Forelimb muscle (tissue), 1 donor: Measurements from ENCODE around the gene ALOX15B. TPM values are rescaled to one million over a fixed set of nuclear protein-coding genes. Genes with fewer than 3 reads are reported as not detected.

Experiments used
- DNase-seq: peaks from one replicate; pipeline ENCODE4 v3.0.0-alpha.2; 2013; ENCODE audit warnings: low read depth
- polyA plus RNA-seq: library from polyadenylated mRNA; unstranded; fragments of 120-200 nt; gene quantifications from one replicate; pipeline ENCODE4 v1.2.1, GENCODE V29; 2013; ENCODE audit not compliant: insufficient read length

Gene ALOX15B
- polyA plus RNA-seq, 1 donor = 0.59 TPM

DNA sequence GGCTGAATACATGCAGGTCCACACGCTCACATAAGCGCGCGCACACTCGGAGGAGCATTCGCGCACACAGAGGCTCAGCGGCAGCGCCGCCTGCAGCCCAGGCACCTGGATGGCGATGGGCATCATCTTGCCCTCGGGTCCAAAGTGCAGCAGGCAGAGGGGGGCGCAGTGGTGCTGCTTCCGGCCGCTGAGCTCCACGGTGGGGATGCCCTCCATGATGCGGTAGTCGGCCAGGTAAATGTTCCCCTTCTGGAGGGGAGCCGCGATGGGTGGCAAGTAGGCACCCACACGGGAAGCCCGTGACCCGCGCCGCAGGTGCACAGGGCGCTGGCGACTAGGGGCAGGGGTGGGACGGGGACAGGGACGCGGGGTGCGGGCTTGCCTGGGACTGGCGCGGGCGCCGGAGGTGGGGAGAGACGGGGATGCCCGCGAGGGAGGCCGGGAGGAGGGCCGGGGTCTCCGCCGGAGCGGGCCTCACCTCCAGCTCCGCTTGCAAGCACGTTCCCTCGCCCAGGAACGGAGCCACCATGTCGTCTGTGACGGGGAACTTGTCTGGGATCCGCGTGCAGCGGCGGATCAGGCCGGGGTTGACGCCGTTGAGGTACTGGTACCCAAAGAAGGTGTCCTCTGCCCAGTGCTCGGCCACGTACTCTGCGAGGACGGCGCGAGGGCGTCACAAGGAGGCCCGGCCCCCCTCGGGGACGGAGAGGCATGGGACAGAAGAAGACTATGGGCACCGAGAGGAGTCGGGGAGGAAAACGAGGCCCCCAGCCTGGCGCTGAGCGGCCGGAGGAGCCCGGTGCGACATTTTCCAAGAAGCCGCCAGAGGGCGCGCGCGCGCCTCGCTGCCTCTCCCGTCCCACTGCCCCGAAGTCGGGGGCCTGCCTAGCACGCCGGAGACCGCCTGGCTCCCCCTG lies 40.7 kb downstream of the ALOX15B start:
- no peak for DNase-seq

DNA sequence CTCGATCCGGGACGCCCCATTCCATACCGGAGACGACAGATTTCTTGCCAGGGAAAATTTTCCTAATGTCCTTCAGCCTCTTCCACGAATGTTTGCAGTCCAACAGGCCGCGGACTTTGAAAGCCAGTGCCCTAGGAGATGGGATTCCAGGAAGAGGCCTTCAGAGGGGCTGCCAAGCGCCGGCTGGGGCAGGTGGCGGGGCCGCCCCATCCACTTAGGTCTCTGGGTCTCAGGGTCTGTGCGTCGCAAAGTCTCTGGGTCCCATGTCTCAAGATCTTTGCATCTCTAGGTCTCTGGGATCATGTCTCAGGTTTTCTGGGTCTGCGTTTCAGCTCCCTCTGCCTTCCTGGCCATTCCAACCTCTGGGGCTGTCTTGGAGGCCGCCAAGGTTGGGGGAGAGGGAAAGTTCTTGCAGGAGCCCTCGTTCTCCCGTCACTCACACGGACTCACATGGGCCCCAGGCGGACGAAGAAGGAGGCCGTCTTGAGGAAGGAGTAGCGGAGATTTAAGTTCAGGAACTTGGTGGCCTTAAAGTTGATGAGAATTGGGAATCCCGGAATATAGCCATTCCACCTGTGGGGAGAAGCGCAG lies 41.4 kb downstream of the ALOX15B start:
- DNase-seq = no peak

DNA sequence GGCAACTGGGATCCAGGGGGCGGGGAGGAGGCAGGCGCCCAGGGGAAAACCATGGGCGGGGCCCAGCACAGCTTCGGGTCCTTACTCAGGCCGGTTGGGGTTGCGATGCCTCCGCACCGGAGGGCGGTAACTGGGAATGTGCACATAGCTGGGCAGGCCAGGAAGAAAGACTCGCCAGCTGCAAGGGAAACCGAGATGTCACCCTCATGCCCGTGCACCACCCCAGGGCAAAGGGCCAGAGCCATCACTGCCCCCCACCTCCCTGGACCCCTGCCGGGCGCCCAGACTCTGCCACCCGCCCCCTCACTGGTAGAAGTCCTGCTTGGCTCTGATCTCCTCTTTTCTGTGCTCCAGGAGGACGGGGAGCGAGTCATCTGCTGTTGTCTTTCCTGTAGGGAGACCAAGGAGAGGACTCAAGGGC lies 42.0 kb downstream of the ALOX15B start:
- DNase-seq = no peak

GRCh38 chr17:8081876-8082275 lies 43.0 kb downstream of the ALOX15B start:
- DNase-seq = no peak

GRCh38 chr17:8082292-8082691 lies 43.4 kb downstream of the ALOX15B start:
- DNase-seq = no peak

- DNase-seq = no peak
Measured at GRCh38 chr17:8084250-8084649, 45.4 kb downstream of the ALOX15B start.

DNA sequence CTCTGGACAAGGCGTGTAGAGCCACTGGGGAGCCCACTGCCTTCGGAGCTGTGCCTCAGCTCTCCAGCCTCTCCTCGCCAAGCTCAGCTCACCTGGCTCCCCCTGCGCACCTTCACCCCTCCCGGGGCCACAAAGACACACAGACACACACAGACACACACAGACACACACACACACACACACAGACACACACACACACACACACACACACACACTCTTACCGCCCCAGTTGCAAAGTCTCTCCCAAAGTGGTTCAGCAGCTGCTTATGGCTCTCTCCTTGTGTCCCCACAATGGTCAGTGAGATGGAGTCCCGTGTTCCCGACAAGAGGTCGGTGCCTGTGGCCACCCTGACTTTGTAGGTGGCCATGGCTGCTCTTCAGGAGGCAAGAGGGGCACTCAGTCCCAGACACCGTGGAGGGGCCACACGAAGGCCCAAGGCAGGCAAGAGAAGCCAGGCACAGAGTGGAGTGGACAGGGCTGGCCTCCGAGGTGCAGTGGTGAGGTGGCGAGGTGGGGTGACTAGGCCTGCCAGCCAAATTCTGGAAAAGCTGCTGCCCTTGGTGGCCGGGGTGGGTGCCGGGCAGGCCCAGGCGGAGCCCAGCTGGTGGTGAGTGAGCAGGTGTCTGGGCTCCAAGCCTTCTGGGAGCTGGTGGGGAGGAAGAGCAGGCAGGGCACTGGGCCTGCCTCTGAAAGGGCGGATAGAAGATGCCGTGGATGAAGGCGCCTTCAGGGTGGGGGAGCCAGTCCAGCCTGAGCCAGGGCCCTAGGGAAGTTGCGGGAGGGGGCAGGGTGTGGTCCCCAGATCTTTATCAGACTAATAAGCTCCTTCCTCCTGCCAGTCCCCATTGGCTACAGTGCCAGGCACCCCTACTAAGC lies 48.5 kb downstream of the ALOX15B start, which contains the start of gene ALOX12B:
Gene ALOX12B (minus strand): TSS at position 642 of the 877 bp plus-strand sequence. CDS start 274 bp downstream, at position 368.
- no peak for DNase-seq

GRCh38 chr17:8087952-8088230 lies 49.0 kb downstream of the ALOX15B start:
- no peak for DNase-seq

DNA sequence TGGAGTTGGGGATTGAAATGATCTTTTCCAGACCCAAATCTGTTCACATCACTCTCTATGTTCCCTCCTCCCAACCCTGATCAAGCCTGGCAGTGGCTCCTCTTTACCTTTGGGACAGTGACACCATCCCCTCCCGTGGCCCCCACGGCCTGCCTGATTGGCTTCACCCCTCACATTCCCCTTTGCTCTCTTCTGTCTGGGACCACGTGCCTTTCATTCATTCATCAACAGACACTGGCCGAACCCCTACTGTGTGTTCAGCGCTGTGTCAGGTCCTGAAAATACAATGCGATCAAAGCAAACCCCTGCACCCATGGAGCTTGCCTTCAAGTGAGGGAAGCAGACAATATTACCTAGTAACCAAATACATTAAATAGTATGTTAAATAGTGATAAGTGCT lies 50.9 kb downstream of the ALOX15B start:
- DNase-seq = no peak

DNA sequence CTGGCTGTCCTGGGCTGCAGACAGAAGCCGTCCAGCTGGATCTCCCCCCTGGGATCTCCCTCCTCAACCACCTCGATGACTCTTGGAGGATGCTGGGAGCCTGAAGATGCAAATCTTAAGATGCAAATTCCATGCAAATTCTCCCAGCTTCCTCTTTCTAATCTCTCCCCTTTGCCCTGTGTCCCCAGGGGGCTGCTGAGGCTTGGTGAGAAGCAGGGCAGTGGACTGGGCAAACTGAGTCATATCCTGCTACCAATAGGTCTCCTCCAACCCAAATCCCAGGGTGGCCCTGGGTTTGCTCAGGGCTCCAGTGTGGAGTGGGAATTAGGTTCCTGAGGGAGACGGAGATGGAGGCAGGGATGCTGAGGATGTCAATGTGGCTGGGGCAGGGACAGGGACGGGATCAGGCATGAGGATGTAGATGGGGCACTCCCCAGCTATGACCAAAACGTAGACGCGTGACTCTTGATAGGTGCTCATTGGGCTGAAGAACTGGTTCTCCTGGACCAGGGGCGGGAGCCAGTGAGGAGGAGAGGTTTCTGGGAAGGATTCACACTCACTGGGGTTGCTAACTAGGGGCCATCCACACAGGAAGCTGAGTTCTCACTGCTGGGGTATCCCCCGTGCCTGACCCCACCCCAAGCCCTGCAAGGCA lies 52.3 kb downstream of the ALOX15B start:
- DNase-seq = no peak

DNA sequence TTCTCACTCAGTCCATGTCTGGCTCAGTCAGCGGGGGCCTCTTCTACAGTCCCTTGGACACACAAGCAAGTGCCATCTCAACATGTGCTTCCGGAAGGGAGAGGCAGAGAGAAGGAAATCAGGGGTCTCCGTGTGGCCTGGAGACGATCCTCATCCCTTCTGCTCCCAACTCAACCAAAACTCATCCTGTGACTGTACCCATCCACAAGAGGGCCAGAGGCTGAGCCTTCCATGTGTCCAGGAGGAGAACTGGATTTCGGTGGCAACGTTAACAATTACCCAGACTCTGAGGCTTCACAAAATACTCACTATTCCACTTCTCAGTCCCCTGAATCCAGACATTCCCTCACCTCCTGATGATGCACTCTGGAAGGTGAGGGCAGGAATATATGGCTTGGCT lies 56.5 kb downstream of the ALOX15B start:
- no peak for DNase-seq

- DNase-seq = no peak
Measured at GRCh38 chr17:8096541-8096940, 57.7 kb downstream of the ALOX15B start.

Other genes starting within 250 kb of the ALOX15B start
- gene KDM6B, start 204.8 kb upstream of the ALOX15B start, polyA plus RNA-seq = 15.4 TPM
- 23.0 TPM for gene TMEM88, start 184.0 kb upstream of the ALOX15B start, polyA plus RNA-seq
- gene NAA38, start 181.5 kb upstream of the ALOX15B start, polyA plus RNA-seq = 54.2 TPM
- 7.2 TPM for gene CYB5D1, start 181.1 kb upstream of the ALOX15B start, polyA plus RNA-seq
- 66.1 TPM for gene CHD3, start 150.3 kb upstream of the ALOX15B start, polyA plus RNA-seq
- 2.5 TPM for gene RNF227, start 122.8 kb upstream of the ALOX15B start, polyA plus RNA-seq
- 4.6 TPM for gene KCNAB3, start 109.2 kb upstream of the ALOX15B start, polyA plus RNA-seq
- gene TRAPPC1, start 107.1 kb upstream of the ALOX15B start, polyA plus RNA-seq = 86.8 TPM
- gene CNTROB, start 106.9 kb upstream of the ALOX15B start, polyA plus RNA-seq = 31.0 TPM
- gene GUCY2D, start 36.4 kb upstream of the ALOX15B start, polyA plus RNA-seq = not detected
- not detected for gene ALOX12B, start 48.7 kb downstream of the ALOX15B start, polyA plus RNA-seq
- gene ALOXE3, start 79.5 kb downstream of the ALOX15B start, polyA plus RNA-seq = not detected
- gene HES7, start 85.0 kb downstream of the ALOX15B start, polyA plus RNA-seq = 0.08 TPM
- 59.2 TPM for gene PER1, start 113.3 kb downstream of the ALOX15B start, polyA plus RNA-seq
- 61.9 TPM for gene VAMP2, start 123.9 kb downstream of the ALOX15B start, polyA plus RNA-seq
- 5.7 TPM for gene TMEM107, start 137.3 kb downstream of the ALOX15B start, polyA plus RNA-seq
- 4.9 TPM for gene BORCS6, start 151.1 kb downstream of the ALOX15B start, polyA plus RNA-seq
- gene AURKB, start 171.5 kb downstream of the ALOX15B start, polyA plus RNA-seq = 12.9 TPM
- gene CTC1, start 209.0 kb downstream of the ALOX15B start, polyA plus RNA-seq = 10.9 TPM
- gene PFAS, start 210.2 kb downstream of the ALOX15B start, polyA plus RNA-seq = 20.8 TPM
- 18.8 TPM for gene RANGRF, start 249.6 kb downstream of the ALOX15B start, polyA plus RNA-seq